Fibroblast of the aortic adventitia (primary cell): ENCODE results near the gene KCNQ1. TPM values are rescaled to one million over a fixed set of nuclear protein-coding genes. Genes with fewer than 3 reads are reported as not detected.

Source experiments
- DNase-seq: peaks from one replicate; pipeline ENCODE4 v3.0.0-alpha.2; 2010; ENCODE audit warnings: low read depth
- H3K4me3 ChIP-seq: 2 replicates; pipeline ENCODE4 v1.5.1; 2011; ENCODE audit warnings: low read depth, mild to moderate bottlenecking, control low read depth, low read length, moderate library complexity
- total RNA-seq: library from RNA; depleted of rRNA; stranded (reverse); fragments of >200 nt; gene quantifications from 2 replicates; pipeline ENCODE4 v1.2.3, GENCODE V29; 2012; ENCODE audit warnings: low replicate concordance
- TF ChIP-seq, protein P1 (sequence below): IDR thresholded peaks from 2 replicates; pipeline ENCODE4 v1.5.1; 2011; ENCODE audit warnings: mild to moderate bottlenecking, low read length, control low read depth, inconsistent platforms; ENCODE audit not compliant: insufficient read depth

KCNQ1 gene
- total RNA-seq, 1 donor: not detected

DNA sequence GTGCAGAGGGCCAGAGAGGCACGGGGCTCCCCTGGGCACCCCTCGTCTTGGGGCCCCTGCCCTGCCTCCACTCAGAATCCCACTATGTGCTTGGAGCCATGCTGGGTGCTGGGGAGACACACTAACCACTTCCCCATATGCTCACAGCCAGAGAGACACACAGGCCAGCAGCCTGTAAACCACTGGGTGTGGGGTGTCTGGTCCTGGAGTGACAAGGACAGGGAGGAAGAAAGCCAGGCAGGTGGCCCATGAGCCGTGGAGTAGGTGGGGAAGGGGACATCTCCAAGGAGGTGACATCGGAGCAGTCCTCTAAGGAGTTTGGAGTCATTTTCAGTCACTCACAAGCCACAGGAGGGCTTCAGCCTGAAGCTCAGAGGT is 381.9 kb downstream of the KCNQ1 start:
- TF ChIP-seq, protein P1, sequence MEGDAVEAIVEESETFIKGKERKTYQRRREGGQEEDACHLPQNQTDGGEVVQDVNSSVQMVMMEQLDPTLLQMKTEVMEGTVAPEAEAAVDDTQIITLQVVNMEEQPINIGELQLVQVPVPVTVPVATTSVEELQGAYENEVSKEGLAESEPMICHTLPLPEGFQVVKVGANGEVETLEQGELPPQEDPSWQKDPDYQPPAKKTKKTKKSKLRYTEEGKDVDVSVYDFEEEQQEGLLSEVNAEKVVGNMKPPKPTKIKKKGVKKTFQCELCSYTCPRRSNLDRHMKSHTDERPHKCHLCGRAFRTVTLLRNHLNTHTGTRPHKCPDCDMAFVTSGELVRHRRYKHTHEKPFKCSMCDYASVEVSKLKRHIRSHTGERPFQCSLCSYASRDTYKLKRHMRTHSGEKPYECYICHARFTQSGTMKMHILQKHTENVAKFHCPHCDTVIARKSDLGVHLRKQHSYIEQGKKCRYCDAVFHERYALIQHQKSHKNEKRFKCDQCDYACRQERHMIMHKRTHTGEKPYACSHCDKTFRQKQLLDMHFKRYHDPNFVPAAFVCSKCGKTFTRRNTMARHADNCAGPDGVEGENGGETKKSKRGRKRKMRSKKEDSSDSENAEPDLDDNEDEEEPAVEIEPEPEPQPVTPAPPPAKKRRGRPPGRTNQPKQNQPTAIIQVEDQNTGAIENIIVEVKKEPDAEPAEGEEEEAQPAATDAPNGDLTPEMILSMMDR: no peak
- no peak for DNase-seq
- no peak overlapping the region for H3K4me3 ChIP-seq

DNA sequence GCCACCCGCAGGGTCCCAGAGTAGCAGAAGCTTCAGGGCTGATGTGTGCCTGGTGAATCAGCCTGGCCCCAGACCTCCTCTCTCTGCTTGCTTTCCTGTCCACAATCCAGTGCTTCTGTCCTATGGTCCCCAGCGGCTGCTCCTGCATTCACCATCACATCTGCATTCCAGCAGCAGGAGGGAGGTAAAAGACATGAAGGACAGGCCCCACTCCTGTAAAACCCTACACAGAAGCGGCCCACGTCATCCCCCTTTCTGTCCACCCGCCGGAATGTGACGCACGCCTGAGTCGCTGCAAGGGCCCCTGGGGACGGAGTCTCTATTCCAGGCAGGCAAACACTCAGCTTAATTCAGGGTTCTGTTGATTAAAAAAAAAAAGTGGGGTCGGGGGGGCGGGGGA is 382.4 kb downstream of the KCNQ1 start:
- no peak for DNase-seq
- TF ChIP-seq, protein P1: no peak
- no peak overlapping the region for H3K4me3 ChIP-seq

DNA sequence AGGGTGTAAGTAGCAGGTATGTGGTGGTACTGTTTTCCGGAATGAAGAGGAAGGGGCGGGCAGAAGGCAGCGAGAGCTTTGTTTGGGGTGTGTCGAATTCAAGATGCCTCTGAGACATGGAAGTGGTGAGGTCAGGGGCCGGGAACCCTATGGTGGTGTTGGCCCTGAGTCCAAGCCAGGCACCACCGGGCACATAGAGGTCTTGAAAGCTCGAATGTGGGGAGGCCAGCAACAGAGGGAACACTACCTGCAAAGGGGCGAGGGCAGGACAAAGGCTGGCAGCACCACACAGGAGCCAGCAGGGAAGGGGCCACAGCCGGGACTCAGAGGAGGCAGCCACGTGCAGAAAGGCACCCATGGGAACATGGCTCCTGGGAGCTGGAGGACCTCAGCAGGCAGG is 383.0 kb downstream of the KCNQ1 start:
- TF ChIP-seq, protein P1: no peak
- no peak for DNase-seq
- H3K4me3 ChIP-seq: no peak overlapping the region

DNA sequence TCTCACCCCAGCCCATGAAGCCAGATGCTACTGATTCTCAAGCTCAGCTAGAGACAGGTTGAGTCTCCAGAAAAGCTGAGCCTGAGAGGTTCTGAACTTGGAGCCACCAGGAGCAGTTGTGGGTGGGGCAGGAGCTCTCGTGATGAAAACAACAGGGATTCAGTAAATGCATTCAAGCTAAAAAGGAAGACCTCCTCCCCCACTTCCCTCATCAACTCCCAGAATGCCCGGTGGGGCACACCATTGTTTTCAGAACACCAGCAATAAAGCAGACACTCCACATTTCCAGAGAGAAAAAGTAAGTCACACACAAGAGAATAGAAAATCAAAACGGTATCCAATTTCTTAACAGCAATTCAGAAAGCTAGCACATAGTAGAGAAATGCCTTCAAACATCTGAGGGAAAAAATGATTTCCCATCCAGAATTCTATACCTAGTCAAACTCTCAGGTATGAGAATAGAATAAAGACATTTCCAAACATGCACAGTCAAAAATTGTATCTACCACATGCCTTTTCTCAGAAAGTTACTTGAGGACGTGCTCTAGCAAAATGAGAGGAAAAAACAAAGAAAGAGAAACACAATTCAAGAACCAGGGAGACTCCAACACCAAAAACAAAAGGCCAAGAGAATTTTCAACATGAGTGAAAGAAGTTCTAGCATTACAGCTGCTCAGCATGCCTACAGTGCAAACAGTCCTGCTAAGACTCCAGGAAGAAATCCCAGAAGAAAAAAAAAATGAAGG is 383.9 kb downstream of the KCNQ1 start:
- DNase-seq: no peak
- TF ChIP-seq, protein P1: no peak
- no peak overlapping the region for H3K4me3 ChIP-seq

DNA sequence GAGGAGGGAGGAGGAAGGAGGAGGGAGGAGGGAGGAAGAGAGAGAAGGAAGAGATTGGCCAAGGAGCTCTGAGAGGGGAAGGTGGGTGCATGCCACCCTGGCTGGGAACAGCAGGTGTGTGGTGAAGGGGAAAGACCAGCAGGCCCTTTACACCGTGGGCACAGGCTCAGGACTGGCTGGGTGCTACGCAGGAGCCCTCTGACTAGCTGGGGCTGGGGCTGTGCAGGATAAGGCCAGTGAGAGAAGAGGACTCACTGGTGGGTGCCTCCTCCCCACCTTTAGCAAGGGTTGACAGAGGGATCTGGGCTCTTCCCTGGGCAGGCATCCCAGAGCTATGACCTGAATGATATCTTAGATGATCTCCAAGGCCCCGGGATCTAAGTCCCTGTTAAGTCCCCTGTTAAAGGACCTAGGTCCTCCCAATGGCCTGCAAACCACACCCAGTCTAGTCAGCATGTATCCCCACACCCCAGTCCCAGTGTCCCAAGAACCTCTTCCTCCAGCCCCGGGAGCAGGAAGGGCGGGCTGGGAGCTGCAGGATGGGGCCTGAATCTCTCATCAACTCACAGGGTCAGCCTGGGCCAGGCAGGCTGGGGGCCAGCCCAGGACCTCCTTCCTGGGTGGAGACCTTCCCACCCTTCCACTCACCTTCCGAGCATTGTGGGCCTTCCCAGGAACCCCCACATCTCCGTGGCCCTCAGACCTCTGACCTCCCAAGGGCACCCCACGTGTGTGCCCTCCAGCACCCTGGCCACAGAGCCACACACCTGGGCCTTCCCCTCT is 385.4 kb downstream of the KCNQ1 start:
- no peak for DNase-seq
- TF ChIP-seq, protein P1: no peak
- H3K4me3 ChIP-seq: no peak overlapping the region

DNA sequence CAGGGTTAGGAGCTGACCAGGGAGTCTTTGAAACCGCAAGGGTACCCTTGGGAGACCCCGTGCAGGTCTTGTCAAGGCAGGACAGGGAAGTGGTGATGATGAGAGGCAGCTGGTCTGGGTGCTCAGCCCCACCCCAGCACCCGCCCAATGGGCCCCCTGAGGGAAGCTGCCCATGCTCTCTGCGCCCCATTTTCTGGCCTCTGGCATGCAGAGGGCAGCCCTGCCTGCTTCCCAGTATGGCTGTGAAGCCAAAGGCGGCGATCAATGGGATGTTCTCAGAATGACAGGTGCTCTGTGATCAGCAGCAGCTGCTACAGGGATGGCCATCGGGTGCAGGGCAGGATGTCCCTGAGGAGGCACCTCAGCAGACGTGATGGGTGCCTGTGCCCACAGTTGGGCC is 386.1 kb downstream of the KCNQ1 start:
- TF ChIP-seq, protein P1: no peak
- no peak for DNase-seq
- no peak overlapping the region for H3K4me3 ChIP-seq
